HepG2 (cell line): ENCODE measurements around the gene BABAM1. TPM values are rescaled to one million over a fixed set of nuclear protein-coding genes. Genes with fewer than 3 reads are reported as not detected.

Experiments
- ARID4A ChIP-seq: sonication (generic); formaldehyde crosslinking; IDR thresholded peaks from 2 replicates; pipeline ENCODE4 v1.5.0; 2020; ENCODE audit warnings: mild to moderate bottlenecking, missing genetic modification reagents, borderline replicate concordance
- ATF2 ChIP-seq: sonication (generic); formaldehyde crosslinking; IDR thresholded peaks from 2 replicates; pipeline ENCODE4 v1.4.0; 2020; ENCODE audit warnings: missing genetic modification reagents
- HOXA5 ChIP-seq: sonication (generic); formaldehyde crosslinking; IDR thresholded peaks from 2 replicates; pipeline ENCODE4 v1.4.0; 2020; ENCODE audit warnings: missing genetic modification reagents
- ISL2 ChIP-seq: sonication (generic); formaldehyde crosslinking; IDR thresholded peaks from 2 replicates; pipeline ENCODE4 v1.5.0; 2020; ENCODE audit warnings: missing genetic modification reagents
- LRRFIP1 ChIP-seq: sonication (generic); formaldehyde crosslinking; conservative IDR thresholded peaks from 2 replicates; pipeline ENCODE4 v1.4.0; 2020; ENCODE audit warnings: missing genetic modification reagents
- NFIC ChIP-seq: IDR thresholded peaks from 2 replicates; pipeline ENCODE4 v1.6.1; 2012; ENCODE audit warnings: mild to moderate bottlenecking, low read length, inconsistent platforms
- PPARG ChIP-seq: conservative IDR thresholded peaks from 2 replicates; pipeline ENCODE4 v1.6.1; 2016; ENCODE audit warnings: missing biosample characterization, missing genetic modification reagents
- TEF ChIP-seq: sonication (generic); formaldehyde crosslinking; IDR thresholded peaks from 2 replicates; pipeline ENCODE4 v1.5.0; 2020; ENCODE audit warnings: missing genetic modification reagents
- THRA ChIP-seq: sonication (generic); formaldehyde crosslinking; IDR thresholded peaks from 2 replicates; pipeline ENCODE4 v1.4.0; 2020; ENCODE audit warnings: missing genetic modification reagents, borderline replicate concordance
- ZNF280B ChIP-seq: sonication (generic); formaldehyde crosslinking; IDR thresholded peaks from 2 replicates; pipeline ENCODE4 v1.5.0; 2020; ENCODE audit warnings: missing genetic modification reagents, mild to moderate bottlenecking, borderline replicate concordance
- ZNF546 ChIP-seq: sonication (generic); formaldehyde crosslinking; conservative IDR thresholded peaks from 2 replicates; pipeline ENCODE4 v1.8.1; 2023; ENCODE audit warnings: mild to moderate bottlenecking, missing genetic modification reagents
- ZNF784 ChIP-seq: sonication (generic); formaldehyde crosslinking; IDR thresholded peaks from 2 replicates; pipeline ENCODE4 v1.5.1; 2020; ENCODE audit warnings: missing genetic modification reagents, mild to moderate bottlenecking, borderline replicate concordance
- polyA plus RNA-seq, 8 experiments: library from polyadenylated mRNA; depleted of rRNA in 3 of 8; stranded (reverse) in 7 of 8; unstranded in 1 of 8; fragments of >200 nt; fragmentation: Illumina TruSeq in 4 of 8; extraction: Trizol in 4 of 8; gene quantifications; 2 replicates each; pipeline versions ENCODE4 v1.2.1 to v1.2.3, GENCODE V29; 2011 to 2016; ENCODE audit warnings: low read depth in 4 of 8, missing spikeins in 1 of 8, mixed read lengths in 1 of 8; ENCODE audit not compliant: insufficient read depth in 1 of 8
- total RNA-seq, 5 experiments: library from RNA; depleted of rRNA; stranded (reverse); fragments of >200 nt; fragmentation: Illumina TruSeq; extraction: Trizol; gene quantifications; 2 replicates each; pipeline ENCODE4 v1.2.3, GENCODE V29; 2016; ENCODE audit warnings: low read depth in 1 of 5

The BABAM1 gene
- total and polyA plus RNA-seq, 2 of the 13 experiments (the other 11 are each of a cell fraction or from before 2014, with no cell fraction given) = 70.0 to 82.0 TPM

- TF ChIP-seq ZNF280B (0 out of 2 replicates have a peak, but pooled peaks have one; percentile 45), THRA (no peak), NFIC (no peak), ZNF546 (CRISPR knock-in tag) (no peak), ATF2 (CRISPR knock-in tag) (peak; percentile 37; the same call in 1 of the 2 replicates), PPARG (CRISPR knock-in tag) (no peak), HOXA5 (CRISPR knock-in tag) (no peak), LRRFIP1 (no peak), TEF (CRISPR knock-in tag) (no peak), ZNF784 (CRISPR knock-in tag) (0 out of 2 replicates have a peak, but pooled peaks have one; percentile 61), ISL2 (CRISPR knock-in tag) (0 out of 2 replicates have a peak, but pooled peaks have one; percentile 36), ARID4A (CRISPR knock-in tag) (peak; percentile 68; the same call in 1 of the 2 replicates)
Measured at GRCh38 chr19:17282488-17283125, 15.4 kb downstream of the BABAM1 start (continued).
